Raji (cell line): ENCODE measurements around the gene ABCA6.

Source experiments
- POLR2A ChIP-seq: IDR thresholded peaks from 2 replicates; pipeline ENCODE4 v1.6.1; 2011; ENCODE audit warnings: low read depth, low read length, control low read depth; ENCODE audit not compliant: insufficient read depth

Gene ABCA6

DNA sequence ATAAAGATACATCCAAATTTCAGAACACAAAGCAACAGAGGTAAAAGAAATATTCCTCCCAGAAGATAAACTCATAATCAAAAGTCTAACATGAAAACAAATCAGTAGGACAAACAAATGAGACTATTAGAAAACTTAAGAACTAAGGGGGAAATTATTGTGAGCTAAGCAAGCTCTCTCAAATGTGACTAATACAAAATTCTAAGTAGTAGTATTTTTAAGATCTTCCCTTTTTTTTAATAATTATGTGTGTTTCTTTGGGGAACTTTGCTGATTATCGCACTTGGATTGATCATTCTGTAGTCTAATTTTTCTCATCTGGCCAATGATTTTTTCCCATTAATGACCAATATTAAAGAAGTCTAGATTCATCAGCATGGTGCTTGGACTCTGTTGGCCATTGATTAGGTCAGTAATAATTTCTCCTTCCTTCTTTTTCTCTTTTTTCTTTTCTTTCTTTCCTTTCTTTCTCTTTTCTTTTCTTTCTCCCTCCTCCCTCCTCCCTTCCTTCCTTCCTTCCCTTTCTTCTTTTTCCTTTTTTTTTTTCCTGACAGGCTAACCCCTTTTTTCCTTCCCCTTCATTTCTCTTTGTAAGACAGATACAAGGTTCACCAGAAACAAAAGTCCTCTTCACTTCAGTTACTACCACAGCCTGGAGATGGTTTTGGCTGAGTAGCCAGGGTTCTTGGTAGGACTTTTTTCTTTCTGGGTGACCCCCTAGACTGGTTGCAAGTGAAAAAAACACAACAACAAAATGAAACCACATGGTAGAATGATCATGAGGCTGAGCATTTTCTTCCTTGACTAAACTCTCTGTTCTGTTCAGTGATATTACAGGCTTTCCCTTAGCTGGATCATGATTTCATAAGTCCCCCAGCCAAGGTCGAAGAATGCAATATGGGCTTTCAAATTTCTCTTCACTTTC, 2.9 kb upstream of the ABCA6 start:
- TF ChIP-seq POLR2A, result no peak

DNA sequence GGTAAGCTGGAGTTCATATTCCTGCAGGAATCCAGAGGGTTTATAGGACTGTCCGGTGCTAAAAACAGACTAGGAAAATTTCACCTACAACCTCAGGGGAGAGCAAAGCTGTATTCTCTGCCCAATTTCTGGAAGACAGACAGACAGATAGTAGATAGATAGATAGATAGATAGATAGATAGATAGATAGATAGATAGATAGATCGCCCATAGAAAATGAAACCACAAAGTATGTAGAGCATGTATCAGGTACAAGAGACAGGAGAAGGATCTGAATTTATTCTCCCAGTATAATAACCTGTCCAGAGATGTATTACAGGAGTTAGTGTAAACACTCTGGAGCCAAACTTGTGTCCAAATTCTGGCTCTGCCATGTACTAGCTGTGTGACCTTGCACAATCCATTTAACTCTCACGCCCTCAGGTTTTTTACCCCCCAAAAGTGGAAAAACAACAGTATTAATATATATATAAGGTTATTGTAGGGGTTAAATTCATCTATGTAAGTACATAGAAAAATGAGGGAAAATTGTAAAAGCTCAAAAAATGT, 2.1 kb upstream of the ABCA6 start:
- no peak for TF ChIP-seq POLR2A

DNA sequence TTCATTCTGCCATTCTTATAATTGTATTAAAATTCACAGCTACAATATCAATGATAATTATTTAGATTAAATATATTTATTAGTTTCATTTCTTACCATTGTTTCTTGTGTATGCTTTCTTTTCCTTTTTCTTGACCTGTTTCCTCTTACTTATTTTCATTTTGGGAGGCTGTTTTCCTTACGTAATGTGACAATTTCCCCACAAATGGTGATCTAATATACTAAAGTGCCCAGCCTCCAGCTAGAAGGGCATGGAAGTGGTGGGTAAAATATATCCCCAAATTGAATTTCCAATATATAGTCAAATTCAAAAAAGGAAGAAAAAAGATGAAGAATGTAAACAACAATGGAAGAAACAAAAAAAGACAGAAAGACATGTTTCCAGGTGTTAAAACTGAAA, 1.5 kb upstream of the ABCA6 start:
- no peak for TF ChIP-seq POLR2A

DNA sequence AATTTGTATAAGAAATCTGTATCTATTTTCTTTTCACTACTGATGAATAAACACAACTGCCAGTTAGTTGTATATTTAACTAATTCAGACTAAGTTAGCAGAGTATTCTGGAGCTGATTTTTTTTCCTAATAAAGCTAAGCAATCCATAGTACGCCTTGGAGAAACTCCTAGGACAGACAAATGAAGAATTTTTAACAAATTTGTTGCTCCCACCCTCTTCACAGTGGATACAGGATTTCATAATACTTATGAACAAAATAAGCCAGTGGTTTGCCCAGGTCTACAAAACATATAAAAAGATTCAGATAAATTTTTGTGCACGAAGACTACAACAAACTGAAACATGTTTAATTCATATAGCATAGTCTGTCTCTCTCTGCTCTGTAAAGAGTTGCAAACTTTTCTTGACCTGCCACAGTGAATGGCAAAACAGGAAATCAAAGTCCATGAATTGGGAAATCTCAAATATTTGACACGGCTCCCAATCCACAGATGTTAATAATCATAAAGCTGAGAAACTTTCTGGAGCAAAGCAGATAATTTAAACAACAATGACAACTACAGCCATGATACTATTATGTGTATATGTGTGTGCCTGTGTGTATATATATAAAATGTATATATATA, 594 bp upstream of the ABCA6 start:
- no peak for TF ChIP-seq POLR2A

DNA sequence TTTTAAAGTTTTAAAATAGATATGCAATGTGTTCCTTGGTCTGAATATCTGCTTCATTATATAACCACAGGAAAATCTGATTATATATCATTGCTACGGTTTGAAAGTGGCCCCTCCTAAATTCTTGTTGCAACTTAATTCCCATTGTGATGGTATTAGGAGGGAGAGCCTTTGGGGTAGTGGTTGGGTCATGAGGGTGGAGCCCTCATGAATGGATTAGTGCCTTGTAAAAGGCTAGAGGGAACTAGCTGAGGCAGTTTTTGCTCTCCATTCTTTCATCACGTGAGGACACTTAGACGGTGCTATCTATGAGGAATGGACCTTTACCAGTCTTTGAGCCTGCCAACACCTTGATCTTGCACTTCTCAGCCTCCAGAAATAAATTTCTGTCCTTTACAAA, 7.6 kb downstream of the ABCA6 start:
- no peak for TF ChIP-seq POLR2A

DNA sequence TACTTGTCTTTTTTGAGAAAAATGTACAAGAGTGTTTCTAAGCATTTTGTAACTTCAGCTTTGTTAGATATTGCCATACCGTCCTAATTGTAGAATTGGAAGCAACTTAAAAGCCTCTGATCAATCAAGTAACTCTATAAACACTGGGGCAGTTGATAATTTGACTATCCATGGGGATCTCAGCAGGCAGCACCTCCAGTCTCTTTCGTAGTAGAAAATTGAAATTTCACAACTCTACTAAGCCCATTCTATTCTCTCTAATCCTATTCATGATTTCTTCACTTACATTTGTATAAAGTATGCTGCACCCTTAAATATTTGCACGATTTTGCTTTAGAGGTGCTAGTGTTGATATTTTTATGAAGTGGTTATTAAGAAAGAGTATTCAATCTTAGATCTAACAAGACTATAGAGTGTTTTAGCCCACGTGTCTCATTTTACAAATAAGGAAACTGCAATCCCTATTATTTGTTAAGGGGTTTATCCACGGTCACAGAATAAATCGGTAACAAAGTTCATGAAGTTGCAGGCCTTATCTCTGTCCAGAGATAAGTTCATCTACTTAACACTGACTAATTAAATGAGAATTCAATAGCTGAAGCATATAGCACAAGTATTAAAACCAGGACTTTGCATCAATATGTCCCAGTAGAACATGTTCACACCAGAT, 10.9 kb downstream of the ABCA6 start:
- no peak for TF ChIP-seq POLR2A

DNA sequence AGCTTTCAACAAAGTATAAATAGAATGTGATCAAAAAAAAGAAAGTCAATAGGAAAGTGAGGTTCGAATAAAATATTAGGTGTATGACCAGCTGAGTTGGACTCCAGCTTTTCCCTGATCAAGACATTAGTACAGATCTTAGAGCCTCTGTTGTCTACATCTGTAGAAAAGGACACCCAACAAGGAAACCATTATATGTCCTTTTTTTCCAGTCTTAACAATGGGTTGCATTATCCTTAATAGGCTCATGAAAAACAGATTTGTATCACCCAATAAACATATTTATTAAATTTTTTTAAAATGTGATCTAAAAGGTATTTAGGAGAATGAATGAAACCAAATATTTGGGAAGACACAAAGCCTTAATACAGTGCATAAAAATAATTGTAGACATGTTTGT, 18.1 kb downstream of the ABCA6 start:
- TF ChIP-seq POLR2A, result no peak

DNA sequence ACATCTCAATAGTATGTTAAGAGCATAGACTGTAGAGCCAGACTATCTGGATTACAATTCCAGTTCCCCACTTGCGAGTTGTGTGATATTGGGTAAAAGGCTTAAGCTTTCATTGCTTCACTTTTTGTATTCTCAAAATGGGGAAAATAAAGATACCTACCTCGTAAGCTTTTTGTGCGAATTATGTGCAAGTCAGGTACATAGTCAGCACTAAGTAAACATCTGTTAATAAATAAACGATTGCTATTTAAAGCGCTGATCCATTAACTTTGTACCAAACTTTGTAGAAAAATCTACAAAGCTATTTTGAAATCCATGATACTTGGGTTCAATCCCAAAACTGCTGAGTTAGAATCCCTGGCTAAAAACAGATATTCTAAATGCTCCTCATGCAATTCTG, 19.6 kb downstream of the ABCA6 start:
- TF ChIP-seq POLR2A, result no peak

DNA sequence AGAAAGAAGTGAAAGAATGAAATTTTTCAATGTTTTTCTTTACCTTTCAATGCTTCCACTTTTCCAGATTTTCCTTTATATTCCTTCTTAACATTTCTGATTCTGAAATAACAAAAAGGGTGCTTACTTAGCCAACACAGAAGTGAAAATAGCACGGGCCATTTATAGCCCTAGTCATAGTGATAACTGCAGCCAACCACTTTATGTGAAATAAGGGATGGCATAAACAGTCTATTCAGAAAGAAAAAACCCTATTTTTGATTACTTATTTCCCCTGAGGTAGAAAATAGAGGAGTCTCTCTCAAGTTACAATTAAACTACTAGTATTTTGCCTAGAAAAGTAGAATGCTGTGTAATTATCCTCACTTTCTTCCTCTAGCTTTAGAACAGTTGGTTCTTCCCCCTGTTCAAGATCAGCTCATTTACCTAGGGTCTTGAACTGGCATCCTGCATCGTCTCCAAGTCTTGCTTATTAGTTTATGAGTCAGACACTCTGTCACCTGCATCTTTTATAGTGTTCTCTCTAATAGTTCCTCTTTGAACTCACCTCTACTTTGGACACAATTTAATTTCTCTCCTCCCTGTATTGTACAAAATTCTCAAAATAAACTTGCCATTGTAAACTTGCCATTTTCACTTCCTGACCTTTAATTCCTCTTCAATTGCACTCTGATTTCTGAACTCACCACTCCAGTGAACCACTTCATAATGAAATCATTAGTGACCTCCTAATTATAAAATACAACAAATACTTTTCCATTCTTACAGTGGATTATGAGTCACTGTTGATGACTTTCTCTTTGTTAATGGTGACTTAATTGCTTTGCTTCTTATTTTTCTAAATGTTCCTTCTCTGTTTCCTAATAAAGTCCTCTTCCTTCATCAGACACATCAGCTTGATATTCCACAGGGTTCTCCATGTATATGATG, 23.6 kb downstream of the ABCA6 start:
- TF ChIP-seq POLR2A, result no peak

DNA sequence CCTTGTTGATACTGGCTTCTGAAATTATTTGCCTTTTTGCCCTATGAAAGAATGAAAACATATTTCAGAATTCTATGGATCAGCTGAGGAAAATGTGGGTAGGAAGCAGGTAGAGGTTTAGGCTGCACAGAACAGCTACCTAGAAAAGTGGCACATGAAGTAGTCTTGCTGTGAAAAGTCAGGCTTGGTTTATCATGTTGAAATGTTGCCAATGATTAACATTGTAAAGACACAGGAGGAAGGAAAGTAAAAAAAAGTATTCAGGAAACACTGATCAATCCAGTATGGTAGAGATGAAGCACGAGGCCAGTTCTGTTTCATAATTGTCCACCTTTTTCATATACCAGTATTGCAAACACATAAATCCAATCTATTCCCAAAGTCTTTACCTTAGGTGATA, 29.9 kb downstream of the ABCA6 start:
- no peak for TF ChIP-seq POLR2A

DNA sequence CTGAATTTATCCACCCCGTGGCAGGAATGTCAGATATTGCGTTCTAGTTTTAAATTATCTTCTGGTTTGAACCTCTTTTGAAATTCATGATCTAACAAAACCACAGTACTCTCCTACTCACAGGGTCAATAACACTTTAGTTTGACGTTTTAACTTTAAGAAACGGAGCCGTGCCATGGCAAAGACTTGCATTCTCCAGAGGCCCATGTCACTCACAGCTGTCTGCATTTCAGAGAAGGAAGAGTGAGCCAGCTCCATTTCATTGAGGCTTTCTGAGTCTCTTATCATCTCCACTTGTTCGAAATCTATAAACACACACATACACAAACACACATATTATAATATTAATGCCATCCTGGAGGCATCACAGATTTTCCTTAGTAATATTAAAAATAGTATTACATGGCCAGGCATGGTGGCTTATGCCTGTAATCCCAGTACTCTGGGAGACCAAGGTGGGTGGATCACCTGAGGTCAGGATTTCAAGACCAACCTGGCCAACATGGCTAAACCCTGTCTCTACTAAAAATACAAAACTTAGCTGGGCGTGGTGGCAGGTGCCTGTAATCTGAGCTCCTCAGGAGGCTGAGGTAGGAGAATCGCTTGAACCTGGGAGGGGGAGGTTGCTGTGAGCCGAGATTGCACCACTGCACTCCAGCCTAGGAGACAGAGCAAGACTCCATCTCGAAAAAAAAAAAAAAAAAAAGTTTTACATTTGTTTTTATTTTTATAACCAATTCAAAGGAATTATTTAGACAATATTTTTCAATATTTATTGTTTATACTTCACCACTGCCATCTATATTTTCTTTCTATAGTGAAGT, 35.6 kb downstream of the ABCA6 start:
- no peak for TF ChIP-seq POLR2A

DNA sequence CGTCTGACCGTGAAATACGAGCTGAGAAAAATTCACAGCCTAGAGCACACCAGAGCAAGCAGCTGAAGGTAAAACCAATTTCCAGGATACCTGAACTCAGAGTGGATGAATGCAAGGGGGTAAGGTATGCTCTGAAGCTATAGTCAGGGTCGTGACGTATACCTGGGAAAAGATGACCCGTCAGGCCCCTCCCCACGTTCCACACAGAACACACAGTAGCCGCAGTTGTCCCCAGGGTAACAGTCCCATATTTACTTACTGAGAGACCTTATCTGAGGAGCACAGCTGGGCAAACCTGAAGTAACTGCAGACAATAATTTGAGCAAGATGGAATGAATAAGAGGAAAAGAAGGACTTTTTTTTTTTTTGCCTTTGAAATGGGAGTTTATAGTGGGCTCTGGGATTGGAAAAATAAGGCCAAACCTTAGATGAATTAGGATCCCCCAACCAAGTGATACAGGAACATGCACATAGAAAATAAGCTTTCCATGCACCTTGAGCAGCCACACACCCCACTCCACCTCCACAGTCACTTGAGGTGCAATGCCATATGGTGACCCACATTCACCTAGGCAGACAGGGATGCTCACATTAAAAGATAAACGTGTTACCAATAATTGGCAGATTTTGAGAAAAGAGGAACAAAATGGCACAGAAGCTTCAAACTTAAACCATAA, 38.0 kb downstream of the ABCA6 start:
- TF ChIP-seq POLR2A, result no peak

DNA sequence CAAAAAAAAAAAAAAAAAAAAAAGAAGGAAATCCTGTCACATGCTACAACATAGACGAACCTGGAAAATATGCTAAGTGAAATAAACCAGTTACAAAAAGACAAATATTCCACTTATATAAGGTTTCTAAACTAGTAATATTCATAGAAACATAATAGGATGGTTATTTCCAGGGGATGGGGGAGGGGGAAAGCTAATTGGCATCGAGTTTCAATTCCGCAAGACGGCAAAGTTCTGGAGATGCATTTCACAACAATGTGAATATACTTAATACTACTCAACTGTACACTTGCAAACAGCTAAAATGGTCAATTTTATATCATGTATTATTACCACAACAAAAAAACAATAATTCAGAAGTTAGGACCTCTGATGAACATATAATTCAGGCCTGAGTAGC, 43.1 kb downstream of the ABCA6 start:
- TF ChIP-seq POLR2A, result no peak

DNA sequence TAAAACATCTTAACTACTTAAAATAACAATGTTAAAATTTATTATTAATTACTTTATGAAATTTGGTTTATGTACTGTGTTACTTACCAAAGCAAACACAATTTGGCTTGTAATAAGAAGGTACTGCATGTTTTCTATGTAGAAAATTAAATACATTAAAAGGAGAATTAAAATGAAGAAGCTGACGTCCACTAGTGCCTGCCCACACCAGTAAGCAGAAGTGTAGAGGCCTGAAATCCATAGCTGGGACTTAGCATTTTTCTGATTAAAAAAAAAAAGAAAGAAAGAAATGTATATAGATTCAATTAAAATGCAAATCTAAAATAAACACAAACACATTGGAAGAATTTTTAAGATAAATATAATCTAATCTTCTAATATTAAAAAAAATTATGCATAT, 45.2 kb downstream of the ABCA6 start:
- TF ChIP-seq POLR2A, result no peak

DNA sequence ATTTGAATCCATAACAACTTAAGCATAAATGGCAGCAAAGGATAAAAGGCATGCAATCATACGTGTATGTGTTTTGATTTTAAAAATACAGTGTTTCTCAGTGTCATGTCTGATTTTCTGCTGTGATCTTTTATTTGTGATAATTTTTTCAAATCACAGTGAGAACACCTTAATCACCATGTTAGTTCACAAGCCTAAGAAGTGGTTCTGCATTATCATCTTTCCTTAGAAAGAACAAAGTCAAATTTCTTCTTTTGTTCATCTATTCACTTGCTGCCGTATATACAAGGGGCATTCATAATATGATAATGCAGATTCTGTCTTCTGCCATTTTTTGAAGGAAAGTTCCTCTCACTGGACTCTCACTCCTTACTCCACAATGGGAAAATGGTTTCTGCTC, 47.7 kb downstream of the ABCA6 start:
- no peak for TF ChIP-seq POLR2A
